Neutrophil (primary cell): Measurements from ENCODE around the gene RPRD1B.

Source experiments
- H3K27ac ChIP-seq: fragments of 200-600 bp; sonication (generic); 2 replicates; pipeline ENCODE4 v1.5.1; 2016; ENCODE audit warnings: mild to moderate bottlenecking, moderate library complexity
- H3K27me3 ChIP-seq: fragments of 200-600 bp; sonication (generic); 2 replicates; pipeline ENCODE4 v1.6.0; 2016; ENCODE audit warnings: mild to moderate bottlenecking
- H3K36me3 ChIP-seq: fragments of 200-600 bp; sonication (generic); 2 replicates; pipeline ENCODE4 v1.5.1; 2017
- H3K4me1 ChIP-seq, 2 experiments: fragments of 200-600 bp in 1 of 2; sonication (generic) in 1 of 2; 1 replicate in 1 of 2; 2 replicates in 1 of 2; pipeline versions ENCODE4 v1.5.1 to v1.6.1; 2013 to 2016; ENCODE audit warnings: low read depth in 1 of 2, low read length in 1 of 2, mild to moderate bottlenecking in 1 of 2, moderate library complexity in 1 of 2; ENCODE audit not compliant: control insufficient read depth in 1 of 2, insufficient read depth in 1 of 2
- H3K4me3 ChIP-seq, 2 experiments: fragments of 200-600 bp in 1 of 2; sonication (generic) in 1 of 2; 1 replicate in 1 of 2; 2 replicates in 1 of 2; pipeline ENCODE4 v1.5.1; 2013 to 2016; ENCODE audit warnings: low read depth in 1 of 2, low read length in 1 of 2, mild to moderate bottlenecking in 1 of 2, moderate library complexity in 1 of 2
- H3K9me3 ChIP-seq: fragments of 200-600 bp; sonication (generic); 2 replicates; pipeline ENCODE4 v1.5.1; 2016
- TF ChIP-seq, protein P1 (sequence below): fragments of 200-600 bp; sonication (generic); IDR thresholded peaks from 2 replicates; pipeline ENCODE4 v1.5.1; 2016; ENCODE audit warnings: antibody characterized with exemption

The RPRD1B gene

DNA sequence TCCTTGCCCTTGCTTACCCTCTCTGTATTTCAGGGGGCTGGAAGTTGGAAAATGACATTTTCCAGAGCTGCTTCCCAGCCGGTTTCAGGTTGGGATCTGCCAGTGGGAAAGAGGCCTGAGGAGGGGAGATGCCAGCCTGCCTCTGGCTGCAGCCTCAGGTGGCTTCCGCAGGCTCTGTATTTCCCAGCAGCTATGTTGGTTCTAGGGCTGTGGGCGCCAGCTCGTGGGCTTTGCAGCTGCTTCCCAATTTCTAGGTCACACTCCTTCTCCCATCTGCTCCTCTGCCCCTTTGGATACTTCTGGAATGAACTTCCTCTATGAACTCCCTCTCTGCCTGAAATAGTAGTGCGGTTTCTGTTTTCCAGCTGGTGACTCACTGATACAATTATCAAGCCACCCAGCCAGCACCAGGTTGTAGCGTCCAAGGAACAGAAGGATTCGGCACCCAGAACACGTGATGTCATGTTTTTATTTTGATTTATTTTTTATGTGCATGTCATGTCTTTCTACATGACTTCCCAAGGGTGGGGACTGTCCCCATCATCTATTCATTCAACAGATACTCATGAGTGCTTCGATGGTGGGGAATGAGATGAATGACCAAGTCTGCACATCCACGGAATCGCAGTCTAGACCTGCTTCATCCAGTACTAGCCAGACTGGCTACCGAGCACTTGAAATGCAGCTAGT lies 93.5 kb downstream of the RPRD1B start:
- Histone ChIP-seq H3K4me3 (no peak overlapping the region), H3K27me3 (no peaks in the 10 kb centered on the region), H3K4me1 (no peaks in the 10 kb centered on the region), H3K27ac (no peak overlapping the region), H3K36me3 (no peaks in the 10 kb centered on the region), H3K9me3 (no peaks in the 10 kb centered on the region)
- TF ChIP-seq, protein P1, sequence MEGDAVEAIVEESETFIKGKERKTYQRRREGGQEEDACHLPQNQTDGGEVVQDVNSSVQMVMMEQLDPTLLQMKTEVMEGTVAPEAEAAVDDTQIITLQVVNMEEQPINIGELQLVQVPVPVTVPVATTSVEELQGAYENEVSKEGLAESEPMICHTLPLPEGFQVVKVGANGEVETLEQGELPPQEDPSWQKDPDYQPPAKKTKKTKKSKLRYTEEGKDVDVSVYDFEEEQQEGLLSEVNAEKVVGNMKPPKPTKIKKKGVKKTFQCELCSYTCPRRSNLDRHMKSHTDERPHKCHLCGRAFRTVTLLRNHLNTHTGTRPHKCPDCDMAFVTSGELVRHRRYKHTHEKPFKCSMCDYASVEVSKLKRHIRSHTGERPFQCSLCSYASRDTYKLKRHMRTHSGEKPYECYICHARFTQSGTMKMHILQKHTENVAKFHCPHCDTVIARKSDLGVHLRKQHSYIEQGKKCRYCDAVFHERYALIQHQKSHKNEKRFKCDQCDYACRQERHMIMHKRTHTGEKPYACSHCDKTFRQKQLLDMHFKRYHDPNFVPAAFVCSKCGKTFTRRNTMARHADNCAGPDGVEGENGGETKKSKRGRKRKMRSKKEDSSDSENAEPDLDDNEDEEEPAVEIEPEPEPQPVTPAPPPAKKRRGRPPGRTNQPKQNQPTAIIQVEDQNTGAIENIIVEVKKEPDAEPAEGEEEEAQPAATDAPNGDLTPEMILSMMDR: no peak

- Histone ChIP-seq H3K36me3 (no peaks in the 10 kb centered on the region), H3K27ac (no peak overlapping the region), H3K4me1 (no peaks in the 10 kb centered on the region), H3K9me3 (no peaks in the 10 kb centered on the region), H3K4me3 (no peak overlapping the region), H3K27me3 (no peaks in the 10 kb centered on the region)
- TF ChIP-seq, protein P1: no peak
These were observed 94.5 kb downstream of the RPRD1B start for GRCh38 chr20:38127920-38128528.

DNA sequence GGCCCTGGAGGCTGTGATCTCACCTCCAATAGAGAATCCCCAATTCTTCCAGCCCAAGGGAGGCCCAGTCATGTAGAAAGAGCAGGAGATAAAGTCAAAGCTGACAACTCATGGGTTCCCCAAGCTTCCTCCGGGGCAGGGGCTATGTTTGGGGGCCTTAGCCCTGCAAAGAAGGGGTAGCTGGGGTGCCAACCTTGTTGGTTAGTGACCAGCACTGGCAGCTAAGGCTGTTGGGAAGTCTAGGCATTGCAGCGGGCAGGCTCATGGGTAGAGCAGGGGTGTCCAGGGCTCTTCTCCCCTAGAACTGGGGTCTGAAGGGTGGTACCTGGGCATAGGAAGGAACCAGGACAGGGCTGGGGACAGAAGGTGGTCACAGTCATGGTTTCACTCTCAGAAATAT lies 95.1 kb downstream of the RPRD1B start:
- H3K27ac ChIP-seq: no peak overlapping the region
- TF ChIP-seq, protein P1: no peak
- H3K27me3 ChIP-seq: no peaks in the 10 kb centered on the region
- no peaks in the 10 kb centered on the region for H3K36me3 ChIP-seq
- no peaks in the 10 kb centered on the region for H3K9me3 ChIP-seq
- no peak overlapping the region for H3K4me3 ChIP-seq
- no peaks in the 10 kb centered on the region for H3K4me1 ChIP-seq

- H3K27ac ChIP-seq: no peak overlapping the region
- H3K4me3 ChIP-seq: no peak overlapping the region
- TF ChIP-seq, protein P1: no peak
- no peaks in the 10 kb centered on the region for H3K36me3 ChIP-seq
- no peaks in the 10 kb centered on the region for H3K9me3 ChIP-seq
- no peaks in the 10 kb centered on the region for H3K27me3 ChIP-seq
- no peaks in the 10 kb centered on the region for H3K4me1 ChIP-seq
These were observed 95.8 kb downstream of the RPRD1B start for GRCh38 chr20:38129248-38129865.

- Histone ChIP-seq H3K36me3 (no peaks in the 10 kb centered on the region), H3K4me1 (no peaks in the 10 kb centered on the region), H3K4me3 (no peak overlapping the region), H3K27ac (no peak overlapping the region), H3K9me3 (no peaks in the 10 kb centered on the region), H3K27me3 (no peaks in the 10 kb centered on the region)
- TF ChIP-seq, protein P1: no peak
These were observed 96.5 kb downstream of the RPRD1B start for GRCh38 chr20:38129893-38130609.
